Right ventricle myocardium inferior (tissue), 1 donor: ENCODE results near the gene NRDE2. TPM values are rescaled to one million over a fixed set of nuclear protein-coding genes. Genes with fewer than 3 reads are reported as not detected.
A peak's percentile ranks its signal among the peaks of the same experiment; 100 is the strongest.

ENCODE experiments used
- ATAC-seq: fragments of 200-7000 bp; cut with Tn5 transposase; one replicate; pipeline ENCODE4 v1.9.1; 2020; ENCODE audit warnings: mild to moderate bottlenecking, moderate library complexity
- DNase-seq: peaks from one replicate; pipeline ENCODE4 v3.0.0; 2021; ENCODE audit errors: missing footprints
- intact Hi-C: fragments of 100-400 bp; cut with DNase I; formaldehyde crosslinking; loops from one replicate; pipeline ENCODE4 v1.11.0; 2022
- total RNA-seq: library from RNA; stranded (reverse); fragmentation: NEBNext Ultra II Directional; extraction: Animal tissue kit (Norgen Biotek cat#: 25700); gene quantifications from one replicate; pipeline ENCODE4 v1.2.1, GENCODE V29; 2021
- donor health status: DM: no; HTN: yes; CAD: no; lungs with severe emphysema.

NRDE2 gene
- total RNA-seq, 1 donor from 2014 or later = 11.2 TPM

DNA sequence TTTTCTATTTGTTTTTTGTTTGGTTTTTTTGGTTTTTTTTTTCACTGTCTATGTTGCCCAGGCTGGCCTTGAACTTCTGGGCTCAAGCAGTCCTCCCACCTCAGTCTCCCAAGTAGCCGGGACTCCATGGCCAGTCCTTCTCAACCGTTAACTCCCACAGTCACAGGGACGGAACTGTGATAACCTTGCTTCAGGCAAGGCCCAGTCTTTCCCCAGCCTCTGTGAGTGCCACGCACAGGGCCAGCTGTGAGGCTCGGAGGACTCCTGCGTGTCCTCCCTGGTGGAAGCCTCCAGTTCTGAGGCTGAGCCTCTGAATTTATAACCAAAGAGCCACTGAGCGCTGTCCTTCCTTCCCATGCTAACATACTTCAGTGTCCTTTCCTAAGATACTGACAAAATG, 51.6 kb downstream of the NRDE2 start:
- no peak for DNase-seq
- ATAC-seq = no peak
- intact Hi-C loops = no loop called here

GRCh38 chr14:90278199-90279175, 53.3 kb downstream of the NRDE2 start:
- ATAC-seq = peak; percentile 35
- intact Hi-C loops = no loop called here
- DNase-seq = no peak

GRCh38 chr14:90277581-90278198, 54.1 kb downstream of the NRDE2 start:
- ATAC-seq (no peak), DNase-seq (no peak)
- intact Hi-C loops = no loop called here

DNA sequence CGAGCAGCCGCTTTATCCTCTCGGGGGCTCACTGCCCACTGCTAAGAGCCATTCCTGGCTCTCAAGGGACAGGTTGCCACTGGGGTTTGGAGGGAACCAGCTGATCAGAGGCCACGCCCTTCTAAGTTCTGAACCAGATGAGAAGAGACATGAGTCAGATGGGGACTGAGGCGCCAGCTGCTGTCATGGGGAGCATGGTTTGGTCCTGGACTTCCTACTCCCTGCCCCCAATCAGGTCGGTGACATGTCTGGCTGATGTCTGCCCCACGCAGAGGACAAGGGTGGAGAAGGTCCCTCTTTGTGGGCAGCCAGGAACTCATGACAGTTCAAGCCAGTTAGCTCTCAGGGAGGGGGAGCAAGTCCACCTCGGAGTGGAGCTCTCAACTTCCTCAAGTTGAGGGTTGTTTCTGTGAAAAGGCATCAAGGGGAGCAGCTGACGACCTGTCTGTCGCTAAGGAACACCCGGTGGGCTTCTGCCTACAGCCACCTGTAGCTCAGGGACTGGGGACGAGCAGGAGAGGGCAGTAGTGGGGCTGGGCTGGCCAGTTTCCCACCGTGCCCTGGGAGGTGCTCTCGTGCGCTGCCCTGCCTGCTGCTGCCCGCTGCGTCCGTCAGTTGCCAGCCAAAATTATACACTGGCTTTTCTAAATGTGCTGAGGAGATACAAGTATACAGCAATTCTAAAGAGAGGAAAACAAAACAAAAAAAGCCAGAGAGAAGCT, 54.9 kb downstream of the NRDE2 start:
- ATAC-seq = no peak
- intact Hi-C loops = no loop called here
- no peak for DNase-seq

DNA sequence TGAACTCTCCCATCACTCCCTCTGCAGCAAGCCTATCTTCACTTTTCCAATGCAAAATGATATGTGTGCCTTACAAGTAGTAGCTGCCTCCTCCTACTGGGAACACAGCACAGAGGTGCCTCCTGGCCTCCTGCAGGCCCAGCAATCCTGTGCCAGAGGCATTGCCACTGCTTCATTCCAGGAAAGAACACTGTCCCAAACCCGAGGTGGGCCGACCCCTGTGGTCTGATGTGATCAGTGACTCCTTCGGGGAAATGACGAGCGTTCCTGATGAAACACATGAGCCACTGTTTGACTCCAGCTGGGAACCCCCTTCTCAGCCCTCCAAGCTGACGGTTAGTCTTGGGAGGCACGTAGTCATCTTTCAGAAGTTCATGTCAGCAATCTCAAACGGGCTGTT, 55.9 kb downstream of the NRDE2 start:
- no peak for DNase-seq
- intact Hi-C loops = no loop called here
- ATAC-seq = no peak

DNA sequence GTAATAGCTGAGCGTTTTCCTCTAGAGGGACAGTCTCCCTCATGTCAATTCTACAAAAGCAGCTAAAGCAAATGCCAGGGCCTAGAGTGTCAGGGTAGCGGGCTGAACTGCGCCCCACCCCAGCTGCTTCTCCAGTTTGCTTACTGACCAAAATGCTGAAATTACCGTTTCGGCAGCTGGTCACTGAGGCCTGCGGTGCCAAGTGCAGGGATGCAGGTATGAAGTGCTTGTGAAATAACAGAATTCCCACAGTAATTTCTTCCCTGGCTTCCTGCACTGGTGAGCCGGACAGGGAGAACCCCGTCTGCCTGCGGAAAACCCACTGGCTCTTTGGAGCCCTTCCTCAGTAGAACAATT, 56.3 kb downstream of the NRDE2 start:
- DNase-seq (no peak), ATAC-seq (no peak)
- intact Hi-C loops = no loop called here

DNA sequence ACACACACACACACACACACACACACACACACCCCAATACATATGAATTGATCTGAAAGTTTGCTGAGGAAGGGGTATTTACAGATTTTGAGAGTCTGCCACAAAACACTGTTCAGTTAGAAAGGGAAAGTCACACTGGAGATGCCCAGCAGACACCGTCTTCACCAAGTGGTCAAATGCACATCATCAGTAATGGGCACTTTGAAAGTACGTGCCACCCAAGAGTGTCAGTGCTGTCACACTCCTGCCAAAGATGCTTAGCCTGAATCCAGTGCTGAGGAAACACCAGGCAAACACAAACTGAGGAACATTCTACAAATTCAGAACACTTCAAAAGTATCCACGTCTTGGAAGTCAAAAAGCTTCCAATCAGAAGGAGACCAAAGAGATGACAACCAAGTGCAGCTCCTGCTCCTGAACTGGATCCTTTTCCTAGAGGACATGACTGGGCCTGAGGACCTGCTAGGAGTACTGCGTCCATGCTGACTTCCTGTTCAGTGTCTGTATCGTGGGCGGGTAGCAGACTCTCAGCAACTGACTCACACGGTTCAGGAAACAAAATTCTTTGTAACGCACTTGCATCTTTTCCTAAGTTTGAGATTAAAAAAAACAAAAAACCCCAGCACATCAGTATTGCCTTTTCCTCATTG, 56.8 kb downstream of the NRDE2 start:
- intact Hi-C loops = no loop called here
- ATAC-seq (no peak), DNase-seq (no peak)

DNA sequence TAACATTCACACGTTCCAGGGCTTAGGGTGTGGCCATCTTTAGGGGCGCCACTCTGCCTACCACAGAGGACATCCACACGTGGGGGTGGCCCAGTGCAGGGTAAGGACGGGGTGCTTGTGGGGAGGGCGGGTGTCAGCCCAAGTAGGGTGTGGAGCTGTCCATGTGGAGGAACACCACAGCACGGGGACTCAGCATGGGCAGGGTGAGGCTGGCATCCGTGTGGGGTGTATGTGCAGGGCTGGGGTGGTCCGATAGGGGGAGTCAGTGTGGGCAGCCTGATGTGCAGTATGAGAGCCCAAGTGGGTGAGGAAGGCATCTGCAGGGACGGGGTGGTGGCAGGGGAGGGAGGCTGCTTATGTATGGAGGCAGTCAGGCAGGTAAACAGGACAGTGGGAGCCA, 57.7 kb downstream of the NRDE2 start:
- DNase-seq = no peak
- ATAC-seq = peak; percentile 14
- intact Hi-C loops = no loop called here

DNA sequence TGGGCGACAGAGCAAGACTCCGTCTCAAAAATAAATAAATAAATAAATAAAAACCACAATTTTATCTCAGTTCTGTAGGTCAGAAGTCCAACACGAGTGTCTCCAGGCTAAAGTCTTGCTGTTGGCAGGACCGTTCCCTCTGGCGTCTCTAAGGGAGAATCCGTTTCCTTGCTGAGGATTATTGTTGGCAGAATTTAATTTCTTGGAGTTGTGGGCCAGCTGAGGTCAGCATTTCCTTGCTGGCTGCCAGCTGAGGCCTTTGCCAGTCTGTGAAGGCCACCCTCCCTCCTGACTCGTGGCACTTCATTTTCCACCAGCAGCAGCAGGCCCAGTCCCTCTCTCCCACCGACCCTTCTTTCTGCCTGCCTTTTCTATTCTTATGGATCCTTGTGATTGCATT, 58.2 kb downstream of the NRDE2 start:
- DNase-seq (no peak), ATAC-seq (no peak)
- intact Hi-C loops = no loop called here

DNA sequence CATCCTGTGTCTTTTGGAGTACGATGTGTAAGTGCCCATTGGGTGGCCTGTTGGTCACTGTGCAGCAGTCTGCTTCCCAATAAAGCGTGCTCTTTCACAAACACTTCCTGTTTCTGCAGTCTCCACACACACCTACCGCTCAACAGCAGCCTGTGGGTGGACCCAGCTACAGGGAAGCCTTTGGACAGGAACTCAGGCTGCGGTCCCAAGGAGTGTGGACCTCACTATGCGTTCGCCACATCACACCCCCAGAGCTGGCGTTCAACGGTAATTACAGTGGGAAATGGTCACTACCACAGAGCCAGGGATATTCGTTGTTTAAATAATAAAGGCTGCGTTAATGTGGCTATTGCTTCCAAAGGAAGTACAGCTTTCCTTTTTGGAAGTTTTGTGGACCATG, 59.2 kb downstream of the NRDE2 start:
- DNase-seq = no peak
- no peak for ATAC-seq
- intact Hi-C loops = no loop called here

- DNase-seq = no peak
- no peak for ATAC-seq
- intact Hi-C loops = no loop called here
Observed at GRCh38 chr14:90268420-90268819, 63.3 kb downstream of the NRDE2 start.

DNA sequence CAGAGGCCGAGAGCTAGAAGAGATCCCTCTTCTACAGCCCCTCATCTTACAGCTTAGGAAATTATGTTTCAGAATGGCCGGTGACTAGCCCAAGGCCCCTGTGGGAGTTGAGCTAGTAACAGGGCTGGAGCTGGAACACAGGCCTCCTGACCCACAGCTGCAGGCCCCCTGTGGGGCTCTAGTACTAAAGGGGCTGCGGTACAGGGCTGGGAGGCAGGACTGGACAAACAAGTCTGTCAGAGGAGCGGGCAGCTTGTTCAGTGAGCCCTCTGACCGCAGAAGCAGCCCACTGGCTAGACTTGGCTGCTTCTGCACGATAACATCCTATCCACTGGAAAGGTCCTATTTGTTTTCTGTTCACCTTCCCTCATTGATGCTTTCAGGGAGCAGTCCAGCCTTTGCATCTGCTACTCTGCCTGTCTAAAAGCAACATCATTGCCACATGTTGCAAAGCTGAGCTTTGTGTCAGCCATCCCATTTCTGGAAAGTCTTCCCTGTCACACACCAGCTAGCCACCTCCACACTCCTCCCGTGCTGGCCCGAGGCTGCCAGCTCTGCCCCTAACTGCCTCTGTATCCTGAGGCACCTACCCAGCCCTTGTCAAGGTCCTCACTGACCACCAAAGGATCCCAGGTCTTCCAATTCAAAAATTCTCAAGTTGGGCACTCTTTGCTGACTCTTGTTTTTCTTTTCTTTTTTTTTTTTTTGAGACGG, 65.1 kb downstream of the NRDE2 start:
- DNase-seq (no peak), ATAC-seq (peak; percentile 40)
- intact Hi-C loops = no loop called here

DNA sequence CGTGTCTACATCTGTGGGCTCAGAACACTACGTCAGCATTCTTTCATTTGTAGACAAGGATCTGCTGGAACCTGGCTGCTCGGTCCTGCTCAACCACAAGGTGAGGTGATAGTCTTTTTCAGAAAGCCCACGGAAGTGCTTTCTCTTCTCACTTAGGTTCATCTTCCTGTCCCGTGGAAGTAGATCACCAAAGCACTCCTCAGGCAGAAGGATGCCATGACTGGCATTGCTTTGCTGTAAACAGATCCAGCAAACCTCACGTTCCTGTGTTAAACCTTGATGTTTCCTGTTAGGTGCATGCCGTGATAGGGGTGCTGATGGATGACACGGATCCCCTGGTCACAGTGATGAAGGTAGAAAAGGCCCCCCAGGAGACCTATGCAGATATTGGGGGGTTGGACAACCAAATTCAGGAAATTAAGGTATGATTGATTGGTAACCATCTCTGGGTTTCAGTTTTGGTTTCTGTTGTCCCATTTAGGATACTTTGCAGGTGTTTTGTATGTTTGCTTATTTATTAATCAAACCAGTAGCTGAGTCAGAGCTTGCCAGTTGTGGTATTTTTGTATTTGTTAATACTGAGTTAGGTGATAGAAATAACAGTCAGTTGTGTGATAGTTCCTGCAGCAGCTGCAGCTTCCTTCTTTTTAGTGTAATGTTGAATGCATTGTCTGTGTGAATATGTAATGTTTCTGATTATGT, 67.8 kb downstream of the NRDE2 start:
- DNase-seq = no peak
- no peak for ATAC-seq
- intact Hi-C loops = no loop called here

DNA sequence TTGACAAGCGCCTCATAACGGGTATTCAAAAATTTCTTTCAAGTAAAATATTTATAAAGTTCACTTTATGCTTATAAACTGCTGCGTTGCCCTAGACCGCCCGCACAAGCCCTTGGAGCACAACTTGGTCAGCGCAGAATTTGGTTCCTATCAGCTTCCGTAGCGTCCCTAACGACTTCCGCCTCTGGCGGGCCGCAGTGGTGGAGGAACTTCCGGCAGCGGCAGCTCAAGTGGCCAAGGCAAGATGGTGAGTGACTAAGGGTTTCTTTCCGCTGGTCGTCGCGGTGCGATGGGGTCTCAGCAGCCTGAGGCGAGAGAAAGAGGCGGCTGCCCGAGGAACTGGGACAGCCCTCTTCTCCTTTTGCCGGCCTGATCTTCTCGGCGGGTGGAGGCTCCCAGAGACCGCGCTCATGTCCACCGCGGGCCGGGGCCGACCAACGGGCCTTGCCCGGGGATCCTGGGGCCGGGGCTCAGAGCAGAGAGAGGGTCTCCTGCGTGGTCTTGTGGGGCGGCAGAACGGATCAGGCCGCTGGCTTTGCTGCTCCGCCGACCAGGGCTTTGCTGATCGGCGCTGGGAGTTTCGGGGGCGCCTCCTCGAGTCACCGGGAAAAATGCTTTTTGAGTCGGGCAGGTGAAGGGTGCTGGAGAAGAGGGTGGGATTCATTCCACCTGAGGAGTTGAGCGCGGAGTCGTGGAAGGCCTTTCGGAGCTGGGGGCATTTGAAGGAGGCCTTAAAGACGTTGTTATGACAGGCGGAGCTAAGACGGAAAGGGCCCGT, 75.2 kb downstream of the NRDE2 start, which contains the start of gene PSMC1:
TSS of gene PSMC1 (plus strand) at position 200 of the 778 bp plus-strand sequence. CDS start at position 245, 45 bp downstream.
- intact Hi-C loops = loop anchor here (10.0 kb wide), 1 partner anchor 302 kb away; the partner anchor contains the start of genes EFCAB11 and TDP1
- DNase-seq (peak; percentile 94), ATAC-seq (peak; percentile 98)

GRCh38 chr14:90255871-90256270, 75.9 kb downstream of the NRDE2 start:
- intact Hi-C loops = loop anchor here (10.0 kb wide), 1 partner anchor 301 kb away; the partner anchor contains the start of genes EFCAB11 and TDP1
- DNase-seq (no peak), ATAC-seq (no peak)

DNA sequence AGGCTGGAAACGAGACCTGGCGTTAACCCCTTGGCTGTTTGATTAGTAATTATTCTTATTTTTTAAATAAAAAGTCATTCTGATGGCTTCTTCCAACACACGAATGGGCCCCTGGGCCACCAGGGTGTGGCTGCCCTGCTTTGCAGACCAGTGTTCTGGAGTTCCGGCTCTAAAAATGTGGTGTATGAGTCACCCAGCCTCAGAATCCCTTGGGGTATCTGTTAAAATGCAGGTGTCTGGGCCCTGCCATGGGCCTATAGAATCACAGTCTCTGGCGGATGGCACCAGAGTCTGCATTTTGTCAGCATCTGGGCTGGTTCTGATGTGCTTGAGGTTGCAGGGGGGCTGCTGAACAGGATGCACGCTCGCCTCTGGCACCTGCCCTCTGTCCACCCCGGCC, 77.9 kb downstream of the NRDE2 start:
- no peak for DNase-seq
- intact Hi-C loops = loop anchor here (10.0 kb wide), 1 partner anchor 299 kb away; the partner anchor contains the start of genes EFCAB11 and TDP1
- ATAC-seq = no peak

- intact Hi-C loops = no loop called here
- no peak for ATAC-seq
- no peak for DNase-seq
Observed at GRCh38 chr14:90248594-90248993, 83.1 kb downstream of the NRDE2 start.
